HG03064 (cell line): ENCODE results near the gene TRIM71.
"Not testable (repeated sequence)": the region's sequence is repeated elsewhere in the genome, so short reads cannot be mapped to it uniquely, and the experiment has no call there.

Source experiments
- ATAC-seq: cut with Tn5 transposase; IDR thresholded peaks from one replicate; pipeline ENCODE4 v1.9.1; 2021; ENCODE audit warnings: low read depth; ENCODE audit not compliant: unreplicated experiment

TRIM71 gene

GRCh38 chr3:32842531-32842931 is 24.7 kb downstream of the TRIM71 start:
- ATAC-seq, result no peak

DNA sequence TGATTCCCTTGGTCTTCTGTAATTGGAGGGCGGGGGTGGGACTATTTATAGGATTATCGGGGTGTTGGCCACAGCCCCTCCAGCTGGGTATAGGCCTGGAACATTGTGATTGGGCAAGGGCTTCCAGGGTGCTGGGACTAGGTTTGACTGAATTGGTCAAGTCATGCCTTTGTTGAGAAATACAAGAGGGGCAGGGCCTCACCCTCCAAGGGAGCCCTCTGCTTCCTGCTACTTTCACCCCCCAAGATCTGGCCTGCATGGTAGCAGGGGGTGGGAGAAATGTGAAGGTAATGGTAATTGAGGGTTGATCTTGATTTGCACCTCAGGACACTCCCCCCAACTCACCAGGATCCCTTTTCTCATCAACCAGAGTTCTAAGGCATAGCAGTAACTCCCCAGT is 25.2 kb downstream of the TRIM71 start:
- no peak for ATAC-seq

- ATAC-seq, result no peak
These were observed 25.9 kb downstream of the TRIM71 start for GRCh38 chr3:32843510-32844321.

DNA sequence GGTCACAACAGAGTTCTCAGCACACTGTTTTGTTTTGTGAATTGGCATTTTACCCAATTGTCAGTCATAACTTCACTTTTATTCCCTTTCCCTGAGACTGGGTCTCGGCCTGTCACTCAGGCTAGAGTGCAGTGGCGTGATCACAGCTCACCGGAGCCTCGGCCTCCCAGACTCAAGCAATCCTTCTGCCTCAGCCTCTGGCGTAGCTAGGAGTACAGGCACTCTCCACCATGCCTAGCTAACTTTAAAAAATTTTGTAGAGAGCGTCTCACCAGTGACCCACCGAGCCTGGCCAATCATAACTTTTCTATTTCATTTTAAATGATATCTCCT is 26.5 kb downstream of the TRIM71 start:
- ATAC-seq, result no peak

- no peak for ATAC-seq
These were observed 27.1 kb downstream of the TRIM71 start for GRCh38 chr3:32844914-32845313.

- not testable (repeated sequence) for ATAC-seq
These were observed 27.7 kb downstream of the TRIM71 start for GRCh38 chr3:32845546-32845945.

- not testable (repeated sequence) for ATAC-seq
These were observed 29.2 kb downstream of the TRIM71 start for GRCh38 chr3:32847045-32847444.

- ATAC-seq, result no peak
These were observed 29.7 kb downstream of the TRIM71 start for GRCh38 chr3:32847528-32847927.

DNA sequence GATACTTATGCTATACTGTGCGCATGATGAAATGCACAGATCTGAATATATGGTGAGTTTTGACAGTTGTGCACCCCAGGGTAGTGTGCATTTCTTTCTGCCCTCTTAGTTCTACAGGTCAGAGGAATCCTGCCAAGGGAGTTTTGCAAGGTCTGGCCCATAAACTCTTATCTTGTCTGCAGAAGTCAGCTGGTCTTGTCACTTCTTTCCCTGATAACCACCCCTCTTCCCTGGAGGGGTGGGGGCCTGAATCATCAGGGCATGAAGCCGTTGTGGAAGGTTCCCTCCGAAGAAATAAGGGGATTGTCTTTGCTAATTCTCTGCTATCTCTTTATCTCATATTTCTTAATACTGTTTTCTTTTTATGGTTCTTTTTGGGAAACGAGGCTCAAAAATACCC is 30.4 kb downstream of the TRIM71 start:
- no peak for ATAC-seq

GRCh38 chr3:32849046-32849445 is 31.2 kb downstream of the TRIM71 start:
- ATAC-seq, result no peak

DNA sequence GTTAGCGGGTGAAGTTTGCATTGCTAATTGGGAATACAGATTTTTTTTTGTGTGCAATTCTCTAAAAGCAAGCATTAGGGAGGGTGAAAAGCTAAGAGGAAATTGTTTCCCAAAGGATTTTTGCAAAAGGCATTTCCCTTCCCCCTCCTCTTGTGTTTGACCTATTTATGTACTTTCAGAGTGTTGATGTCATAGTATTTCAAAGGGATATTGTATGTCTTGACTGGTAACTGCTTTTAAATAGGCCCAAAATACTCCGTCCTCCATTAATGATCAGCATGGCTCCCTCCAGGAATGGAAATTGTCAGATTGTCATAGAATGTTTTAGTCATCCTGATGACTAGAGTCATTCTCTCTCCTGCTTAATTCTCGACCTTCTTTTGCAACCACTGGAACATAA is 32.4 kb downstream of the TRIM71 start:
- ATAC-seq, result no peak

GRCh38 chr3:32850636-32851035 is 32.8 kb downstream of the TRIM71 start:
- ATAC-seq, result no peak

DNA sequence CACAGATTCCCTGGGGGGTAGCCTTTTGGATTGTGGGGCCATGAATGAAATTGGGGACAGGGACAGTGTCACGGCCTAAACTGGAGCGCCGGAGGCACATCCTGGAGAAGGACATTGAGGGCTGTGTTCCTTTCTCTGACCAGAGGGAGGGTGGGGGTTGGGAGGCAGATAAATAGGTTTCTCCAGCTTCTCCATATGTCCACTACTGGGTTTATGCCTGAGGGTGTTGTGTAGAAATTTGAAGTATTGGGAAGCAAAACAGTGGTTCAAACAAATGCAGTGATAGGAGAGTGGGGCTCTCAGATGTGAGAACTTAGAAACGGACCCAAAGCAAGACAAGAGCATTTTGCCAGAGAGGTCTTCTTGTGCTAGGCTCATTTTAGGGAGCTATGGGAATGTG is 34.3 kb downstream of the TRIM71 start:
- no peak for ATAC-seq

- no peak for ATAC-seq
These were observed 37.7 kb downstream of the TRIM71 start for GRCh38 chr3:32855350-32855953.

DNA sequence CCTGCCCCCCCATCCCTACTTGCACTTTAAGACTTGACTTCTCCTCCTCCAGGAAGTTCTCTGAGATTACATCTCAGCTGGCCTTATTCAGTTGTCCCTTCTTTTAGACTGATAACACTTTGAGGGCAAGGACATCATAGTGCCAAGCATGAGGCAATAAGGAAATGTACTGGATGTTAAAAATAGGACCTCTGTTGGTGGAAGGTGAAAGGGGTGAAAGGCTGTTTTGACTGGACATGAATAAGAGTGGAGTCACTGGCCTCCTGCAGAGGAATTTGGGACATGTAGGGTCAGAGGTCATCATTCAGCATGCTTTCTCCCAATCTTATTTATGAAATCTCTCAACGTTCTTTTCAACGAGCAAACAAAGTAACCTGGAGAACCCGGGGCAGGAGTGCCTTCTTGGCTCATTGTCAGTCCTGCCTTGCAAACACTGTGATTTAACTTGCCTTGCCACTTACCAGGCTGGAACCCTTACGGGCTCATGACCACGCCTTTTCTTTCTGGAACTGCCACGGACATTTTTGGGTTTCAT is 38.6 kb downstream of the TRIM71 start:
- ATAC-seq, result no peak

DNA sequence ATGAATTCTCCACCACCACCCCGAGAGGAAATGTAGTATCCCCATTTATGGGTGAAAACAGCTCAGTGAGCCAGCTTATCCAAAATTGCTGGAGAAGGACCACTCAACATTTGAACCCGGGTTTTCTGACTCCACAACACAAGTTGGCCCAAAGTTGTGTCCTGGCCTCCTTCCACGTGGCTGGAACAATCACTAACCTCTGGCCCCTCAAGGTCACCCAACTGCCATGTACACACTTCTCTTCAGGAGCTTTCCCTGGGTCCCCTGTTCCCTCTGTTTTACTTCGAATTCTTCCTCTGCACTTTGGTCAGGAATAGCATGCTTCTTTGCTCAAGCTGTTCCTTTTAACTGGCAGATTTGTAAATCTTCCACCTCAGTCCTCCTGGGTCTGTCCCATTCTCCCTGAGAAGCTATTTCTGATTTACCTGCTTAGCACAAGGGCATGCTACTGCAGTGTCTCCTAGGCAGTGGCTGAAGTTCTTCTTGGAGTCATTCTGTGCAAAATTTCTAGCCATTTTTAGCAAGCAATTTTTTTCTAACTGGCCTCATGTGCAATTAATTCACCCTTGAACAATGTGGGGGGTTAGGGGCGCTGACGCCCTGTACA is 39.2 kb downstream of the TRIM71 start:
- ATAC-seq, result no peak

- ATAC-seq, result no peak
These were observed 40.1 kb downstream of the TRIM71 start for GRCh38 chr3:32857921-32858320.

GRCh38 chr3:32859604-32860237 is 41.9 kb downstream of the TRIM71 start:
- no peak for ATAC-seq

- no peak for ATAC-seq
These were observed 42.7 kb downstream of the TRIM71 start for GRCh38 chr3:32860499-32860898.

DNA sequence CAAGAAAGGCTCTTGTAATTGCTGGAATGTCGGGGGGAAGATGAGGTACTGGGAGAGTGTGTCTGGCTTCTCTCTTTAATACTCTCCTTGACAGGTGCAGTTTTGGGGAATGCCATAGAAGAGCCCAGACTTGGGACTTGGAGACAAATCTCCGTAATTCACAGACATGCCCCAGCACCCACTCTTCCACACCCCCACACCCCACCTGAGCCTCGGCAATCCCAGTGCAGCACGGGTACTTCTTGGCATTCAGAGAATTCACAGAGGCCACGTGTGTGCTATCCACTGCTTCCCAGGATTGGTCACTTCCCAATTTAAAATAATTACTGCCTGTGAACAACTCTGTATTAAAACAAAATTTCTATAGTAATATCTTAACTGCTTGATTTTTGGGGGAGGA is 43.9 kb downstream of the TRIM71 start:
- no peak for ATAC-seq

- no peak for ATAC-seq
These were observed 44.6 kb downstream of the TRIM71 start for GRCh38 chr3:32862247-32862935.
